Measurements from ENCODE around the gene EIF3K. TPM values are rescaled to one million over a fixed set of nuclear protein-coding genes. Genes with fewer than 3 reads are reported as not detected.

The EIF3K gene
- total and polyA plus RNA-seq, 2 of the 13 experiments (the other 11 are each of a cell fraction or from before 2014, with no cell fraction given): 179 to 258 TPM

- TF ChIP-seq IKZF5 (CRISPR knock-in tag; IDR thresholded peaks at IDR 0.05): peak; percentile 66; the same call in 1 of the 2 replicates
- no peak for TF ChIP-seq KDM2A (CRISPR knock-in tag; IDR thresholded peaks at IDR 0.05; ENCODE audit: borderline replicate concordance, low read depth)
- TF ChIP-seq CBX5 (CRISPR knock-in tag; IDR thresholded peaks at IDR 0.05; ENCODE audit: borderline replicate concordance): no peak
- no peak for TF ChIP-seq ZNF281 (CRISPR knock-in tag; IDR thresholded peaks at IDR 0.05; ENCODE audit: borderline replicate concordance)
- TF ChIP-seq ZNF275 (CRISPR knock-in tag; IDR thresholded peaks at IDR 0.05; ENCODE audit: borderline replicate concordance): no peak; the same call in 1 of the 2 replicates
- peak; percentile 69 for TF ChIP-seq IRF2 (CRISPR knock-in tag; IDR thresholded peaks at IDR 0.05)
- TF ChIP-seq ZSCAN9 (CRISPR knock-in tag; IDR thresholded peaks at IDR 0.05; ENCODE audit: borderline replicate concordance): no peak
- TF ChIP-seq GATAD1 (CRISPR knock-in tag; IDR thresholded peaks at IDR 0.05): 0 out of 2 replicates have a peak, but pooled peaks have one; percentile 20
- no peak; the same call in 1 of the 2 replicates for TF ChIP-seq ZBTB39 (CRISPR knock-in tag; IDR thresholded peaks at IDR 0.05)
- no peak for TF ChIP-seq DNMT3B (CRISPR knock-in tag; conservative IDR thresholded peaks at IDR 0.05)
- peak; percentile 54; the same call in 1 of the 2 replicates for TF ChIP-seq ZNF574 (CRISPR knock-in tag; IDR thresholded peaks at IDR 0.05)
- TF ChIP-seq ZNF710 (CRISPR knock-in tag; IDR thresholded peaks at IDR 0.05; ENCODE audit: borderline replicate concordance): peak; percentile 57; the same call in 1 of the 2 replicates
- TF ChIP-seq NR2F1 (CRISPR knock-in tag; IDR thresholded peaks at IDR 0.05): peak in 1 of 2 experiments; percentile 30; a peak in 1 of 4 replicates
Measured at GRCh38 chr19:38649305-38650171, 30.6 kb downstream of the EIF3K start (continued).

All from HepG2 (cell line).